RKO (cell line): ENCODE results near the gene TGFBR2.

ENCODE experiments used
- DNase-seq: peaks from one replicate; pipeline ENCODE4 v3.0.0-alpha.2; 2016; ENCODE audit warnings: low spot score

TGFBR2 gene

GRCh38 chr3:30693470-30694120 lies 87.2 kb downstream of the TGFBR2 start:
- DNase-seq, result peak; percentile 74

GRCh38 chr3:30694148-30694547 lies 87.7 kb downstream of the TGFBR2 start:
- DNase-seq, result no peak

GRCh38 chr3:30694668-30695067 lies 88.3 kb downstream of the TGFBR2 start:
- DNase-seq, result no peak

- no peak for DNase-seq
Observed at GRCh38 chr3:30695302-30696061, 89.1 kb downstream of the TGFBR2 start.

- no peak for DNase-seq
Observed at GRCh38 chr3:30696403-30696819, 90.0 kb downstream of the TGFBR2 start.

- DNase-seq, result no peak
Observed at GRCh38 chr3:30696896-30697295, 90.5 kb downstream of the TGFBR2 start.

- DNase-seq, result no peak
Observed at GRCh38 chr3:30698549-30698948, 92.1 kb downstream of the TGFBR2 start.

- no peak for DNase-seq
Observed at GRCh38 chr3:30699927-30700326, 93.5 kb downstream of the TGFBR2 start.

- no peak for DNase-seq
Observed at GRCh38 chr3:30700702-30701321, 94.4 kb downstream of the TGFBR2 start.

GRCh38 chr3:30702038-30702827 lies 95.8 kb downstream of the TGFBR2 start:
- DNase-seq, result no peak

GRCh38 chr3:30702828-30703397 lies 96.5 kb downstream of the TGFBR2 start:
- no peak for DNase-seq

- no peak for DNase-seq
Observed at GRCh38 chr3:30704931-30705890, 98.8 kb downstream of the TGFBR2 start.

GRCh38 chr3:30707825-30708224 lies 101.4 kb downstream of the TGFBR2 start:
- no peak for DNase-seq

GRCh38 chr3:30708472-30708871 lies 102.1 kb downstream of the TGFBR2 start:
- no peak for DNase-seq

- DNase-seq, result no peak
Observed at GRCh38 chr3:30710017-30710416, 103.6 kb downstream of the TGFBR2 start.

- DNase-seq, result no peak
Observed at GRCh38 chr3:30711151-30711550, 104.8 kb downstream of the TGFBR2 start.

GRCh38 chr3:30711867-30712266 lies 105.5 kb downstream of the TGFBR2 start:
- no peak for DNase-seq

GRCh38 chr3:30712991-30713390 lies 106.6 kb downstream of the TGFBR2 start:
- no peak for DNase-seq

- no peak for DNase-seq
Observed at GRCh38 chr3:30713885-30714503, 107.6 kb downstream of the TGFBR2 start.

GRCh38 chr3:30719536-30719935 lies 113.1 kb downstream of the TGFBR2 start:
- no peak for DNase-seq
